NCI-H2227 treated with DMSO at 0.1 percent for 48 hours (cell line): ENCODE data around the gene MVD.
"Not testable (repeated sequence)": the region's sequence is repeated elsewhere in the genome, so short reads cannot be mapped to it uniquely, and the experiment has no call there.

ENCODE experiments used
- DNase-seq: peaks from one replicate; lab custom pipeline; 2025; lab: John Stamatoyannopoulos, UW

MVD gene

GRCh38 chr16:88624977-88625576, 37.8 kb downstream of the MVD start:
- no peak for DNase-seq

- DNase-seq, result no peak
These were observed 38.4 kb downstream of the MVD start for GRCh38 chr16:88624481-88624880.

GRCh38 chr16:88623858-88624257, 39.0 kb downstream of the MVD start:
- DNase-seq, result no peak

- no peak for DNase-seq
These were observed 40.0 kb downstream of the MVD start for GRCh38 chr16:88622866-88623265.

GRCh38 chr16:88622125-88622524, 40.8 kb downstream of the MVD start:
- DNase-seq, result no peak

GRCh38 chr16:88619859-88620815, 42.8 kb downstream of the MVD start:
- no peak for DNase-seq

- no peak for DNase-seq
These were observed 43.8 kb downstream of the MVD start for GRCh38 chr16:88618956-88619667.

- no peak for DNase-seq
These were observed 44.5 kb downstream of the MVD start for GRCh38 chr16:88618182-88618955.

GRCh38 chr16:88617268-88618031, 45.4 kb downstream of the MVD start:
- no peak for DNase-seq

GRCh38 chr16:88616736-88617135, 46.2 kb downstream of the MVD start:
- DNase-seq, result no peak

- DNase-seq, result no peak
These were observed 46.6 kb downstream of the MVD start for GRCh38 chr16:88616320-88616719.

- no peak for DNase-seq
These were observed 47.9 kb downstream of the MVD start for GRCh38 chr16:88614818-88615580.

- no peak for DNase-seq
These were observed 48.7 kb downstream of the MVD start for GRCh38 chr16:88613911-88614817.

- DNase-seq, result no peak
These were observed 49.6 kb downstream of the MVD start for GRCh38 chr16:88613293-88613692.

GRCh38 chr16:88610909-88611812, 51.7 kb downstream of the MVD start:
- DNase-seq, result no peak

GRCh38 chr16:88610080-88610479, 52.8 kb downstream of the MVD start:
- no peak for DNase-seq

GRCh38 chr16:88609426-88609825, 53.5 kb downstream of the MVD start:
- DNase-seq, result not testable (repeated sequence)

- DNase-seq, result no peak
These were observed 54.8 kb downstream of the MVD start for GRCh38 chr16:88608076-88608475.
